Lung (tissue), 12 donors: Measurements from ENCODE around the gene B3GLCT. TPM values are rescaled to one million over a fixed set of nuclear protein-coding genes. Genes with fewer than 3 reads are reported as not detected.

Source experiments
- ATAC-seq: fragments of 200-7000 bp; cut with Tn5 transposase; one replicate; pipeline ENCODE4 v1.9.1; 2020; ENCODE audit warnings: moderate number of reproducible peaks; ENCODE audit not compliant: insufficient read depth, low FRiP score
- DNase-seq, 3 donors: peaks; one replicate each; pipeline ENCODE4 v3.0.0-alpha.2; 2013 to 2017
- H3K27ac ChIP-seq, 2 donors: one replicate each; pipeline ENCODE4 v1.5.1; 2013; ENCODE audit warnings: mild to moderate bottlenecking in 2 of 2, moderate library complexity in 2 of 2, control low read depth in 1 of 2, inconsistent platforms in 1 of 2, low read depth in 1 of 2, low read length in 1 of 2
- H3K27me3 ChIP-seq, 3 donors: one replicate each; pipeline ENCODE4 v1.5.1; 2013; ENCODE audit warnings: low read length in 2 of 3; ENCODE audit not compliant: control insufficient read depth in 3 of 3, insufficient read depth in 3 of 3
- H3K36me3 ChIP-seq, 4 donors: one replicate each; pipeline ENCODE4 v1.5.1; 2013; ENCODE audit warnings: low read length in 4 of 4, mild to moderate bottlenecking in 1 of 4, moderate library complexity in 1 of 4; ENCODE audit not compliant: control insufficient read depth in 4 of 4, insufficient read depth in 4 of 4
- H3K4me1 ChIP-seq, 5 donors: one replicate each; pipeline ENCODE4 v1.5.1; 2013; ENCODE audit warnings: low read length in 5 of 5, mild to moderate bottlenecking in 2 of 5, moderate library complexity in 1 of 5; ENCODE audit not compliant: control insufficient read depth in 5 of 5, insufficient read depth in 5 of 5
- H3K4me3 ChIP-seq: one replicate; pipeline ENCODE4 v1.5.1; 2013; ENCODE audit warnings: mild to moderate bottlenecking, control low read depth, moderate library complexity
- H3K9ac ChIP-seq, 2 donors: one replicate each; pipeline ENCODE4 v1.5.1; 2013; ENCODE audit warnings: low read length in 2 of 2, control low read depth in 1 of 2; ENCODE audit not compliant: insufficient read depth in 1 of 2
- H3K9me3 ChIP-seq, 4 donors: one replicate each; pipeline ENCODE4 v1.5.1; 2013; ENCODE audit warnings: low read length in 3 of 4, mild to moderate bottlenecking in 1 of 4, moderate library complexity in 1 of 4; ENCODE audit not compliant: control insufficient read depth in 4 of 4, insufficient read depth in 3 of 4
- whole genome bisulfite sequencing, 2 donors: extraction: QIAGEN DNeasy Blood & Tissue Kit; methylation state at CpG; one replicate each; pipeline ENCODE4 v1.1.7; 2013; 5-methylcytosine and 5-hydroxymethylcytosine counted together
- polyA plus RNA-seq, 2 donors: library from polyadenylated mRNA; stranded (reverse); fragments of 200-250 nt; gene quantifications; one replicate each; pipeline ENCODE4 v1.2.1, GENCODE V29; 2013
- total RNA-seq, 2 donors: library from RNA; depleted of rRNA in 1 of 2; stranded (reverse); fragments of >200 nt in 1 of 2; gene quantifications; one replicate each; pipeline ENCODE4 v1.2.1, GENCODE V29; 2014 to 2021
- TF ChIP-seq, protein P1 (sequence below): IDR thresholded peaks from 2 replicates; pipeline ENCODE4 v1.5.1; 2012; ENCODE audit warnings: mild to moderate bottlenecking; ENCODE audit errors: control extremely low read depth, extremely low read depth
- donor health status: control.
- donor health status: control.
- donor health status: Bipolar disorder and iron deficiency.
- donor health status: healthy.
- donor health status: DM: yes; HTN: yes; CAD: no.

The B3GLCT gene
- total and polyA plus RNA-seq, 4 donors: 2.4 to 13.7 (median 3.1) TPM

DNA sequence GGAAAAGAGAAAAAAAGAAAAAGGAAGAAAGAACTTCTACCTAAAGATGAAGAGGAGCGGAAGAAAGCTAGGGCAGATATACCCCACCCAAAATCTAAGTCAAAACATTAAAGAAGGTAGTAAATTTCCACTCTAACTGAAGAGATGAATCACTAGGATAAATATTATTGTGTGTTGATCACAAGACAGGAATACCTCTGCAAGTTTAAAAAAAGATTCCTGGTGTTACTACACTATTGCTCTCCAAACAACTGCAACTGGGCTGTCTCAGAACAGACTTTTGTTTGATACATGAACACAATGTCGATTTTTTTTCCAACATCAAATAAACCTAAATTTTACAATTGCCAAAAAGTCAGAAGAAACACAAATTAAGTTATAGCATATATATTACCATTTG, 44.8 kb upstream of the B3GLCT start:
- DNase-seq: no peak
- peaks cover 4 to 35% (median 17%) of the 10 kb centered on the region in 4 donors for H3K36me3 ChIP-seq
- 95 to 99% methylated on average over 2 of the region's 2 CpGs for WGBS, 2 donors

DNA sequence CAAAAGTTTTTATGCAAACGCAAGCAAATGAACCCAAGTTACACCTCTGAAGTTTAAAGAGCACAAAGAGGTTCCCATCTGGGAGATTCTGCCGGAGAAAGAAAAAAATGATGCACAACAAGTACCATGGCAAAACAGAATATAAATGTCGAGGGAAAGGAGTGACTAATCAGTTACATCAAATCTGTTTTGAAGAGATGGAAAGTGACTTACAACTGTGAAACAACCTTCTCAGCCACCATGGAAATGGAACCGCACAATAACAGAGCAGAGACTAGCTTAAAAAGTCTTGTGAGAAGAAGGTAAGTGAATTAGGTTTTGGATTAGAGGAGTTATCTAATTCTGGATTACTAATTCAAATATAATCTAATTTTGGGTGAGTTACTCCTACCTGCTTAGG, 40.5 kb upstream of the B3GLCT start:
- TF ChIP-seq, protein P1, sequence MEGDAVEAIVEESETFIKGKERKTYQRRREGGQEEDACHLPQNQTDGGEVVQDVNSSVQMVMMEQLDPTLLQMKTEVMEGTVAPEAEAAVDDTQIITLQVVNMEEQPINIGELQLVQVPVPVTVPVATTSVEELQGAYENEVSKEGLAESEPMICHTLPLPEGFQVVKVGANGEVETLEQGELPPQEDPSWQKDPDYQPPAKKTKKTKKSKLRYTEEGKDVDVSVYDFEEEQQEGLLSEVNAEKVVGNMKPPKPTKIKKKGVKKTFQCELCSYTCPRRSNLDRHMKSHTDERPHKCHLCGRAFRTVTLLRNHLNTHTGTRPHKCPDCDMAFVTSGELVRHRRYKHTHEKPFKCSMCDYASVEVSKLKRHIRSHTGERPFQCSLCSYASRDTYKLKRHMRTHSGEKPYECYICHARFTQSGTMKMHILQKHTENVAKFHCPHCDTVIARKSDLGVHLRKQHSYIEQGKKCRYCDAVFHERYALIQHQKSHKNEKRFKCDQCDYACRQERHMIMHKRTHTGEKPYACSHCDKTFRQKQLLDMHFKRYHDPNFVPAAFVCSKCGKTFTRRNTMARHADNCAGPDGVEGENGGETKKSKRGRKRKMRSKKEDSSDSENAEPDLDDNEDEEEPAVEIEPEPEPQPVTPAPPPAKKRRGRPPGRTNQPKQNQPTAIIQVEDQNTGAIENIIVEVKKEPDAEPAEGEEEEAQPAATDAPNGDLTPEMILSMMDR: no peak
- Histone ChIP-seq H3K9ac (peak overlapping the region in 1 of 2 donors; percentile 24), H3K4me3 (no peak overlapping the region), H3K27me3 (no peaks in the 10 kb centered on the region), H3K27ac (no peak overlapping the region), H3K9me3 (no peaks in the 10 kb centered on the region), H3K4me1 (peaks cover 0 to 21% (median 8%) of the 10 kb centered on the region in 5 donors), H3K36me3 (peaks cover 0 to 13% (median 1%) of the 10 kb centered on the region in 4 donors)
- no peak for ATAC-seq
- WGBS, 2 donors: 85 to 94% methylated on average over 4 of the region's 4 CpGs
- no peak for DNase-seq

More for the DNA sequence above, 44.8 kb upstream of the B3GLCT start:
- TF ChIP-seq, protein P1: no peak
- Histone ChIP-seq H3K27ac (no peak overlapping the region), H3K27me3 (no peaks in the 10 kb centered on the region), H3K9me3 (no peaks in the 10 kb centered on the region), H3K4me3 (no peak overlapping the region), H3K4me1 (peaks cover 0 to 9% (median 4%) of the 10 kb centered on the region in 5 donors), H3K9ac (no peak overlapping the region)
- no peak for ATAC-seq

DNA sequence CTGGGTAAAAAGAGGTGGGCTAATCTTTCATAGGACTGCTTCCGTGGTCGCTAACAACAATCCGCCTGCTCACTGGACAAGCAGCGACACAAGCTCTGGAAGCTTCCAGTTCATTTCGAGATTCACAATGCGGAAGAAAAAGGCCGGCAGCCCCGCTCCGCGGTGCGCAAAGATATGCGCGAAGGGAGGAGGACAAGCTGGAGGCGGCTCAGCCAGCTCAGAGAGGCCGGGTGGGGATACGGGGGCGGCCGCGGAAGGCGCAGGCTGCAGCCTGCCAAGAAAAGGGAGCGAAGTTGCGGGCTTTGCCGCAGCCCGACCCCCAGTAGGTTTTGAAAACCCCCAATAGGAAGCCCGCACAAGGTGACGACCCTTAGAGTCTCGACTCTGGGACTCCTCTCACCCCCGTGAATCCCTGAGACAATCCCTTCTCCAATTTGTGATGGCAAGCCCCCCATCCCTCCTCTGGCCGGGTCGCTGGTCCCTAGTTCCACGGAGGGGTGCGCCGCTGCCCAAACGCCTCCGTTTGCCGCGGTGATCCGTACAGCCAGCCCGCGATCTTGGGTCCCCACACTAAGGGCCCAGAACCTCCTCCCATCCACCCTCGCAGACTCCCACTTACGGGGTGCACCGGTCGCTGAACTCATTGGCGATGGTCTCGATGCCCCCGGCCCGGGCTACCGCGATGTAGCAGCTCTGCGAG, 38.8 kb upstream of the B3GLCT start:
- 0 to 1% methylated on average over 45 to 51 of the region's 51 CpGs for WGBS, 2 donors
- Histone ChIP-seq H3K27me3 (no peaks in the 10 kb centered on the region), H3K9me3 (no peaks in the 10 kb centered on the region), H3K27ac (peak overlapping the region; percentile 75 to 88), H3K9ac (peak overlapping the region; percentile 50 to 83), H3K4me1 (peaks cover 0 to 21% (median 8%) of the 10 kb centered on the region in 5 donors), H3K36me3 (peaks cover 0 to 5% (median 0%) of the 10 kb centered on the region in 4 donors), H3K4me3 (peak overlapping the region; percentile 95)
- DNase-seq: peak; percentile 80 to 86 (median 81)
- TF ChIP-seq, protein P1: no peak
- ATAC-seq: peak; percentile 35
